D721Med (cell line): Measurements from ENCODE around the gene NSD2.

Experiments used
- DNase-seq: peaks from one replicate; pipeline ENCODE4 v3.0.0; 2011; ENCODE audit warnings: low spot score; ENCODE audit not compliant: insufficient read length
- FAIRE-seq: peaks from 2 replicates; lab custom pipeline; 2011; peaks lifted over from hg19 to GRCh38; lab: Jason Lieb, UNC
- TF ChIP-seq, protein P1 (sequence below): IDR thresholded peaks from 2 replicates; pipeline ENCODE4 v1.5.1; 2012; ENCODE audit warnings: mild to moderate bottlenecking, control low read depth; ENCODE audit not compliant: insufficient read depth; ENCODE audit errors: missing control alignments

The NSD2 gene

DNA sequence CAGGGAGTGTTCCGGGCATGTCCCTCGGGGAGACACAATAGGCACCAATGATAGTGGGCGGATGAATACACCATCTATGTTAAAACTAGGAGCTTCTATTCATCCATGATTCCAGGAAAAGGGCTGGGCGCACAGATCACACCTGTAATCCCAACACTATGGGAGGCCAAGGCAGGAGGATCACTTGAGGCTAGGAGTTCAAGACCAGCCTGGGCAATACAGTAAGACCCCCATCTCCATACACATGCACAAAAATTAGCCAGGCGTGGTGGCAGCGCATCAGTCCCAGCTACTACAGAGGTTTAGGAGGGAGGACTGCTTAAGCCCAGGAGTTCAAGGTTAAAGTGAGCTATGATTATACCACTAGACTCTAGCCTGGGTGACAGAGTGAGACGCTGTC, 135.2 kb downstream of the NSD2 start:
- TF ChIP-seq, protein P1, sequence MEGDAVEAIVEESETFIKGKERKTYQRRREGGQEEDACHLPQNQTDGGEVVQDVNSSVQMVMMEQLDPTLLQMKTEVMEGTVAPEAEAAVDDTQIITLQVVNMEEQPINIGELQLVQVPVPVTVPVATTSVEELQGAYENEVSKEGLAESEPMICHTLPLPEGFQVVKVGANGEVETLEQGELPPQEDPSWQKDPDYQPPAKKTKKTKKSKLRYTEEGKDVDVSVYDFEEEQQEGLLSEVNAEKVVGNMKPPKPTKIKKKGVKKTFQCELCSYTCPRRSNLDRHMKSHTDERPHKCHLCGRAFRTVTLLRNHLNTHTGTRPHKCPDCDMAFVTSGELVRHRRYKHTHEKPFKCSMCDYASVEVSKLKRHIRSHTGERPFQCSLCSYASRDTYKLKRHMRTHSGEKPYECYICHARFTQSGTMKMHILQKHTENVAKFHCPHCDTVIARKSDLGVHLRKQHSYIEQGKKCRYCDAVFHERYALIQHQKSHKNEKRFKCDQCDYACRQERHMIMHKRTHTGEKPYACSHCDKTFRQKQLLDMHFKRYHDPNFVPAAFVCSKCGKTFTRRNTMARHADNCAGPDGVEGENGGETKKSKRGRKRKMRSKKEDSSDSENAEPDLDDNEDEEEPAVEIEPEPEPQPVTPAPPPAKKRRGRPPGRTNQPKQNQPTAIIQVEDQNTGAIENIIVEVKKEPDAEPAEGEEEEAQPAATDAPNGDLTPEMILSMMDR = no peak
- FAIRE-seq = no peak
- no peak for DNase-seq

DNA sequence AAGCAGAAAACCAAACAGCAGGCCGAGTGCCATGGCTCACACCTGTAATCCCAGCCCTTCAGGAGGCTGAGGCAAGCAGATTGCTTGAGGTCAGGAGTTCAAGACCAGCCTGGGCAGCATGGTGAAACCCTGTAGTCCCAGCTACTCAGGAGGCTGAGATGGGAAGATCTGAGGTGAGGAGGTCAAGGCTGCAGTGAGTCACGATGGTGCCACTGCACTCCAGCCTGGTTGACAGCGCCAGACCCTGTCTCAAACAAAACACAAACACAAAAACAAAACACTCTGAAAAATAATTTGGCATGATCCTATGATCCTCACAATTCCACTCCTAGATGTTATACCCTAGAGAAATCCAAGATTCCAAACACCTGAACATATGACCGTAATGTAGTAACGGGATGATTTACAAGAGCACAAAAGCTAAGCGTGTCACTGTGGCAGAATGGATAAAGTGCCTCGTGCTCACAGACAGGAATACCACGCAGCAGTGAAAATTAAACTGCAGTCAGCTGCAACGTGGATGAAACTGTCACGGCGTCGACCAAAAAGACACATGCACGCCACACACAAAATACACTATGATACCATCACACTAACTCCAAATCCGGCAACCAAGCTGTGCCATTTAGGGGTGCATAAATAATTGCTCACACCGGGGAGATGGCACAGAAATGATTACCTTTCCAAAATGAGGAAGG, 135.9 kb downstream of the NSD2 start:
- TF ChIP-seq, protein P1 = no peak

DNA sequence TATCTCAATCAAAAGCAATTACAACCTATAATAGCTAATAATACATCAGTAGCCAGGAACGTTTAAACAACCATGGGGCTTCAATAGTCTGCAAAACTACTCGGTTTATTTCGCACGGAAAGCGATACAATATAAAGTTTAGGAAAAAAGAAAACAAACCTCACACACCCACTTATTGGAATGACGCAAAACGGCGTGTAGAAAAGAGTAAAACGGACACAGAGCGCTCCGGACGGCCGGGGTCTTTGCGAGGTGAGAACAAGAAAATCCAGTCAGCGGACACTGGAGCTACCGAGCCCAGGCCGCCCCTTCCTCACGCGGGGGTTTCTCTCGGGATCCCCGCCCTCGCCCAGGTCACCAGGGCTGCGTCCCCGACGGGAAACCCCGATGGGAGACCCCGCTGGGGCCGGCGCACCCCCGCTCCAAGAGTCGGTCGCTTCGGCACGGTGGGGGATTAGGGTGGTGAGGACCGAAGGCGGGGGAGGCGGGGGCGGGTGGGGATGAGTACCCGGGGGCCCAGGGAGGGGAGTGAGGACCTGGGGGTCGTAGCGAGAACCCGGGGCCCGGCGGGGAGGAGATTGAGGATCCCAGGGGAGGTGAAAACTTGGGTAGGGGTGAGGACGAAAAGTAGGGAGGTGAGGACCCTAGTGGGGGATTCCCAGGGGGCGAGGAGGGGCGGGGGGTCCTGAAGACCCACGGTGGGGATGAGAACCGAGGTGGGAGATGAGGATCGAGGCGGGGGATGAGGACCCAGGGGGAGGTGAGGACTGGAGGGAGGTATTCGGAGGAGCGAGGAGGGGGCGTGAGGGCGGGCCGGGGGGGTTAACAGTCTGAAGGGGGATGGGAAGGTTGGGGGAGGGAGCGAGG, 136.8 kb downstream of the NSD2 start:
- TF ChIP-seq, protein P1 = no peak
- FAIRE-seq = no peak
- DNase-seq = no peak

More for the DNA sequence above, 135.9 kb downstream of the NSD2 start:
- no peak for FAIRE-seq
- no peak for DNase-seq

DNA sequence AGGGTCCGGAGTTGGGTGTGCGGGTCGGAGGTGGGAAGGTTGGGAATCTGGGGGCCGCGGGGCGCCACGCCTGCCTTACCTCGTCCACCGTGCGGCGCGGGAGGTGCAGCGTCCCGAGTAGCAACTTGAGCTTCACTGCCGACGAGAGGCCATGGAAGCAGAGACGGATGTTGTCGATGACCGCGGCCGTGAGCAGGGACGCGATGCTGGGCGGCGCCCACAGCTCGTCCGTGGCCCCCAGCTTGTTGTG, 137.4 kb downstream of the NSD2 start:
- DNase-seq (no peak), FAIRE-seq (no peak)
- TF ChIP-seq, protein P1 = no peak

DNA sequence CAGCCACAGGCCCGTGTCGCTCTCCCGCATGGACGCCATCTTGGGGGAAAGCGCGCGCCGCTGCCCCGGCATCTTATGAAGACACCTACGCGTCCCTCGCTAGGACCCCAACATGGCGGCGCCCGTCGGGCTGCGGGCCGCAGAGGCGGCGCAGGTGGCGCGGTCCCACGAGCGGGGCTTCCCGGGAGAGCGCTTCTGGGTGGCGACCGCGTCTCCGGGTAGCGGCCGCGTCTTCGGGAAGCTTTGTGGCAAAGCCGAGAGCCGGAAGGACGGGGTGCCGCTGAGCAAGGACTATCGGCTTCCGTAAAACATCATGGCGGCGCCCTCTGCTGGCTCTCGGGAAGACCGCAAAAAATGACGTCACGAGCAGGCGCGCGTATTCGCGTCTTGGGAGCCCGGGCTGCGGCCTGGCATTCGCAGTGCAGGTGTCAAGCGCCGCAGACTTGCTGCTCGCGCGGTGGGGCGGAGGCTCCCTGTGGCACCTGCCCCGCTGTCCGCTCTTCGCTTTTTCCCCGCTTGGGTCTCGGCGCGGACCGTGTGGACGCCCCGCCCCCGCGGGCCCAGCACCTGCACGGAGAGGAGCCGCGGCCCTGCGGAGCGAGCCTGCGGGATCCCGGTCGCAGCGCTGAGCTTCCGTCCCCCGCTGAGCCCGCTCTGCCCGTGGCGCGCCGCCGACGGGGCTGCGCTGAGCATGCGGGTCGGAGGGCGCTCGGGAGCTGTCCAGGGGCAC, 137.9 kb downstream of the NSD2 start, which contains the start of gene NELFA:
TSS of gene NELFA (minus strand) at position 54 of the 730 bp plus-strand sequence. CDS start at position 39, 15 bp downstream.
- TF ChIP-seq, protein P1 = no peak
- no peak for FAIRE-seq

DNA sequence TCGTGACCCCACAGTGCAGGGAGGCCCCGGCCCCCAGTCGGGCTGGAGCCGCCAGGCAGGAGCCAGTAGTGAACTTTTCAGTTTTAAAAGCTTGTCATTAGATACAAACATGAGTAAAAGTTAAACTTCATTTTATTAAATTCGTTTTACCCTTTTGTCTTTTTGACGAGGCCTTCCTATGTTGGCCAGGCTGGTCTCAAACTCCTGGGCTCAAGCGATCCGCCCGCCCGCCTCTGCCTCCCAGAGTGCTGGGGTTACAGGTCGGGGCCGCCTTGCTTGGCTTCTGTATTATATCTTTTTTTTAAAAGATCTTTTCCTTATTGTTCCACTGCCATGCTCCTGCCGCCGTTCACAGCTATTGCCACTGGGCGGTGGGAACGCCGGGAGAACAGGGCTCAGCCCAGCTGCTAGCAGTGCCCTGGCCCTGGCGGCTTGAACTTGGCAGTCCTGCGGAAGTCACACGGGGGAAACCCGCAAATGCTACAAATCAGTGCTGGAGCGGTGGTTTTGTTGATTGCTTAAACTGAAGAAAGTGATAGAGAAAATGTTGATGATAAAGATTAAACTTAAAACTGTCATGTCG, 138.5 kb downstream of the NSD2 start:
- FAIRE-seq (no peak), DNase-seq (no peak)
- TF ChIP-seq, protein P1 = peak; percentile 11

More for the DNA sequence above, 137.9 kb downstream of the NSD2 start, which contains the start of gene NELFA:
- DNase-seq = peak; percentile 83
